Stimulated activated CD8-positive, alpha-beta memory T cell treated with anti-CD3 and anti-CD28 coated beads, Interleukin-15, amount 100 ng/mL, for 1 hour (primary cell): ENCODE results near the gene S1PR5.

ENCODE experiments used
- DNase-seq: peaks from one replicate; pipeline ENCODE4 v3.0.0-alpha.2; 2020; ENCODE audit warnings: low read depth

Gene S1PR5

GRCh38 chr19:10467104-10467706 lies 50.0 kb downstream of the S1PR5 start:
- no peak for DNase-seq

GRCh38 chr19:10464456-10464855 lies 52.8 kb downstream of the S1PR5 start:
- DNase-seq = no peak
